NCI-H2107 (cell line): ENCODE results near the gene PRRX1.

ENCODE experiments used
- DNase-seq: peaks from one replicate; lab custom pipeline; 2025; lab: John Stamatoyannopoulos, UW

PRRX1 gene

DNA sequence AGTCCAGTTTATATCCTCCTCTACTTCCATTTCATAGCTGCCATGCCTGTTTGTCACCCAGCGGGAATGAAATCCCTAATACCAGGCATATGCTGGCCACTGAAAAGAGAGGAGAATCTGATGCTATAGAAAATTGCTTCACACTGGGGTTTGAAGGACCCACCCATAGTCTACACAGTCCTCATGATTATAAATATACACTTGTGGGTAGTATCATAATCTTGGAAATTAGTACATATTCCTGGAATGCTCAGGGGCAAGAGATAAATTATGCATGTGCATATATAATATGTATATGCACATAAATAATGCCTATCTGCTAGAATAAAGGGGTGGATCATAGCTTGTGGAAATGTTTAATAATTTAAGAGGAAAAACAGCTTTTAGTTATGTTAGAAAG, 105.8 kb downstream of the PRRX1 start:
- no peak for DNase-seq

GRCh38 chr1:170770254-170770653, 106.3 kb downstream of the PRRX1 start:
- no peak for DNase-seq

DNA sequence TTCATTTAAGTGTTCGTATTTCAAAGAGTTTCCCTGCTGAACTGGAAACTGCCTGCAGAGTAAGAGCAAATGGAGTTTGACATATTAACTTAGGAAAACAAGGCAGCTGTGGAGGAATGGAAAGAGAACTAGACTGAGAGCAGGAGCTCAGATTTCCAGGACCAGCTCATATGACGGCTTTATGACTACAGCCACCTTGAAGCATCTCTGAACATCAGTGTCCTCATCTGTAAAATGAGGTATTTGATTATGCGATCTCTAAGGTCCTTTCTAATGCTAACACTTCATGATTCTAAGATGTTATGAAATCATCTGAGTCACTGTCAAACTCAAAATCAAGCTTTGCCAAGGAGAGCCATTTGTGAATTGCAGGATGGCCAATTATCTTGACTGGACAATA, 112.3 kb downstream of the PRRX1 start:
- DNase-seq = no peak

DNA sequence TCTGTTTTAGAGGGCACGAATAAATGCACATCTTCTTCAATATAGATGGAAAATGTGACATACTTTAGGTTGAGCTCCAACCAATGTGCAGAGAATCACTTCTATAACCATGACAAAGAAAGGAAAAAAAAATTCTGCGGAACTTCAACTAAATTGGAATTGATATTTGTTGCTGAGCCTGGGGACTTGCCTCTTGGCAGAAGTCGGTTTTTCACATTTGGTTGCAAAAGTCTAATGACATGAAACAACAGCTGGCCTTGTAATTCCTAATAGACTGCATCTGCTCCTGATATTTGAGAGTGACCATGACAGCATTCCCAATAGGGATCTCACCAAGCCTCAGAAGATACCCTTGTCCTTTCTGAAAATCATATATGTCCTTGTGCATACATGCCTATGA, 112.8 kb downstream of the PRRX1 start:
- DNase-seq = no peak
